H1 (cell line): ENCODE data around the gene CBFB. TPM values are rescaled to one million over a fixed set of nuclear protein-coding genes. Genes with fewer than 3 reads are reported as not detected.

Experiments
- BRCA1 ChIP-seq: IDR thresholded peaks from 2 replicates; pipeline ENCODE4 v1.6.1; 2012; ENCODE audit warnings: low read depth, low read length, improper control_type of control experiment
- FOSL1 ChIP-seq: IDR thresholded peaks from 2 replicates; pipeline ENCODE4 v1.6.1; 2011; ENCODE audit warnings: mild to moderate bottlenecking, low read depth, low read length, moderate library complexity; ENCODE audit not compliant: insufficient read depth
- JUN ChIP-seq: IDR thresholded peaks from 2 replicates; pipeline ENCODE4 v1.6.1; 2011; ENCODE audit warnings: low read depth, mild to moderate bottlenecking, improper control_type of control experiment, low read length
- POLR2AphosphoS5 ChIP-seq: IDR thresholded peaks from 2 replicates; pipeline ENCODE4 v1.6.1; 2011; ENCODE audit warnings: low read depth, low read length
- SIRT6 ChIP-seq: IDR thresholded peaks from one replicate; pipeline ENCODE4 v1.7.1; 2012; ENCODE audit warnings: low read length, inconsistent platforms
- SUZ12 ChIP-seq: fragments of 200-600 bp; sonication (generic); IDR thresholded peaks from 2 replicates; pipeline ENCODE4 v1.6.1; 2012; ENCODE audit warnings: mild to moderate bottlenecking, inconsistent platforms, low read length, moderate library complexity, mixed read lengths
- polyA plus RNA-seq, 7 experiments: library from polyadenylated mRNA; depleted of rRNA in 3 of 7; stranded (reverse) in 5 of 7; unstranded in 2 of 7; fragments of >200 nt in 5 of 7; fragments of 200-250 nt in 2 of 7; gene quantifications; 1 replicate in 5 of 7; 2 replicates in 1 of 7; 4 replicates in 1 of 7; pipeline versions ENCODE4 v1.2.1 to v1.2.3, GENCODE V29; 2011 to 2013; ENCODE audit warnings: missing spikeins in 2 of 7, mixed read lengths in 2 of 7
- total RNA-seq: library from RNA; stranded (reverse); fragmentation: NEBNext Ultra II Directional; extraction: Animal tissue kit (Norgen Biotek cat#: 25700); gene quantifications from 2 replicates; pipeline ENCODE4 v1.2.1, GENCODE V29; 2021

The CBFB gene
- total and polyA plus RNA-seq, 2 of the 8 experiments (the other 6 are each of a cell fraction or from before 2014, with no cell fraction given) = 11.5 to 31.6 TPM

DNA sequence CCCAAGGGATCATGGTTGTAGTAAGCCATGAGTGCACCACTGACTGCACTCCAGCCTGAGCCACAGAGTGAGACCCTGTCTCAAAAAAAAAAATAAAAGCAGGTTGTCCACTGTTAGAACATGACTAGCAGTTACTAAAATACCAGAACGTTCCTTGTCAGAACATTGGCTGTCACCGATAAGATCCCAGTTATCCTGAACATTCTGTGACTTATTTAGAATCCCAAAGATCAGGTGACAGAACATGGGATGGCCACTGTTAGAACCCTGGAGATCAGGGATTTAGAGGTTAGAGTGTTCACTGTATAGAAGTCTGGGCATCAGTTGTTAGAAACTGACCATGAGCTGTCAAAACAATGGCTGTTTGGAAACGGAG lies 32.0 kb upstream of the CBFB start (continued):
- TF ChIP-seq SUZ12 (no peak), FOSL1 (no peak), JUN (no peak), BRCA1 (no peak), POLR2AphosphoS5 (no peak), SIRT6 (no peak)
- TF ChIP-seq, all 59 proteins: peak for 0
